ENCODE measurements around the gene ARHGAP22.

DNA sequence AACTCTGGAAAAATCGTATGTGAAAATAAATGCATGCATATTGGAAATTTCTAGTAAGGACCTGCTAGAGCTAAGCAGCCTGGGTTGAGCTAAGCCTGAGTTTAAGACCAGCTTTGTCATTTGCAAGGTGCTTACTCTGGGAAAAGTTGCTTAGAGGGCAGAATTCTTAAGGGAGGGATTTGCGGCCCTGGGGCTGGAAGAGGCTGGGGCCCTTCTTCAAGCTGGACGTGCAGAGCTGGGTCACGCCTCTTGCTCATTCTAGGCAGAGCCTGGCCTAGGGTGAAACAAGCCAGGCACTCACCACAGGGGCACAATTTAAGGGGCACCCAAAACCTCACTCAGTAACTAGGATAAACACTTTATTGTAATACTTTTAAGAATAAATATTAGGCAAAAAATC is 137.2 kb downstream of the ARHGAP22 start:
- TF ChIP-seq, protein P1, sequence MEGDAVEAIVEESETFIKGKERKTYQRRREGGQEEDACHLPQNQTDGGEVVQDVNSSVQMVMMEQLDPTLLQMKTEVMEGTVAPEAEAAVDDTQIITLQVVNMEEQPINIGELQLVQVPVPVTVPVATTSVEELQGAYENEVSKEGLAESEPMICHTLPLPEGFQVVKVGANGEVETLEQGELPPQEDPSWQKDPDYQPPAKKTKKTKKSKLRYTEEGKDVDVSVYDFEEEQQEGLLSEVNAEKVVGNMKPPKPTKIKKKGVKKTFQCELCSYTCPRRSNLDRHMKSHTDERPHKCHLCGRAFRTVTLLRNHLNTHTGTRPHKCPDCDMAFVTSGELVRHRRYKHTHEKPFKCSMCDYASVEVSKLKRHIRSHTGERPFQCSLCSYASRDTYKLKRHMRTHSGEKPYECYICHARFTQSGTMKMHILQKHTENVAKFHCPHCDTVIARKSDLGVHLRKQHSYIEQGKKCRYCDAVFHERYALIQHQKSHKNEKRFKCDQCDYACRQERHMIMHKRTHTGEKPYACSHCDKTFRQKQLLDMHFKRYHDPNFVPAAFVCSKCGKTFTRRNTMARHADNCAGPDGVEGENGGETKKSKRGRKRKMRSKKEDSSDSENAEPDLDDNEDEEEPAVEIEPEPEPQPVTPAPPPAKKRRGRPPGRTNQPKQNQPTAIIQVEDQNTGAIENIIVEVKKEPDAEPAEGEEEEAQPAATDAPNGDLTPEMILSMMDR (IDR thresholded peaks at IDR 0.05) = no peak
- TF ChIP-seq POLR2A (IDR thresholded peaks at IDR 0.05) (no peak), EP300 (IDR thresholded peaks at IDR 0.05) (no peak)

All from tibial nerve (tissue), 4 donors.